Measurements from ENCODE around the gene CEACAM4. TPM values are rescaled to one million over a fixed set of nuclear protein-coding genes. Genes with fewer than 3 reads are reported as not detected.

Gene CEACAM4
- total and polyA plus RNA-seq, 2 of the 4 experiments (the other 2 are of a cell fraction): not detected

- ChIA-PET POLR2A (ENCODE audit: unreplicated experiment) (no interaction called here), CTCF (no interaction called here)
- no peaks in the 10 kb centered on the region for H3K4me1 ChIP-seq (ENCODE audit: control insufficient read depth, insufficient read depth, low read length)
- no peaks in the 10 kb centered on the region for H3K79me1 ChIP-seq (ENCODE audit: low read depth in 1 of 2, low read length in 2 of 2)
- TF ChIP-seq ELK1 (IDR thresholded peaks at IDR 0.05; ENCODE audit: borderline replicate concordance, low read depth, low read length) (no peak), BHLHE40 (IDR thresholded peaks at IDR 0.05; ENCODE audit: low read depth, low read length) (no peak), CTCF (conservative IDR thresholded peaks at IDR 0.05; ENCODE audit: low read depth, low read length) (no peak), MXI1 (IDR thresholded peaks at IDR 0.05; ENCODE audit: borderline replicate concordance, low read depth, low read length) (no peak), NFE2L2 (IDR thresholded peaks at IDR 0.05; ENCODE audit: low read depth, low read length) (no peak), RCOR1 (IDR thresholded peaks at IDR 0.05; ENCODE audit: insufficient replicate concordance, low read length) (no peak)
- DNase-seq: no peak
- H2BK15ac ChIP-seq (ENCODE audit: low read depth, low read length): no peak overlapping the region
- H2BK20ac ChIP-seq (ENCODE audit: low read depth, low read length): no peak overlapping the region
- no peak overlapping the region for H3K18ac ChIP-seq (ENCODE audit: low read depth, low read length)
- no peaks in the 10 kb centered on the region for H3K9me3 ChIP-seq (ENCODE audit: control insufficient read depth, insufficient read depth, low read length)
- no peaks in the 10 kb centered on the region for H3K27me3 ChIP-seq (ENCODE audit: control insufficient read depth, insufficient read depth, low read length)
- WGBS, 2 experiments (ENCODE audit: extremely low coverage in 2 of 2, insufficient read length in 1 of 2): 0% methylated on average over 1 of the region's 4 CpGs; no CpG with 5 or more reads in 1 of the 2 experiments
- H3K27ac ChIP-seq (ENCODE audit: insufficient read depth, low read length): no peak overlapping the region
- H4K91ac ChIP-seq (ENCODE audit: insufficient read depth, low read depth, low read length): no peak overlapping the region
- H3K36me3 ChIP-seq (ENCODE audit: control insufficient read depth, insufficient read depth, low read length): no peaks in the 10 kb centered on the region
- no peak overlapping the region for H3K4me2 ChIP-seq (ENCODE audit: low read depth, low read length)
- H2BK120ac ChIP-seq (ENCODE audit: low read depth, low read length): no peak overlapping the region
- H2AK5ac ChIP-seq (ENCODE audit: low read depth, low read length): no peak overlapping the region
- intact Hi-C loops (cut with micrococcal nuclease) (no loop called here), in situ Hi-C loops (cut with MboI; ENCODE audit: low sequenced_read_pairs) (no loop called here), dilution Hi-C loops (cut with HindIII; ENCODE audit: low sequenced_read_pairs, unreplicated experiment) (no loop called here)
- no peak overlapping the region for H4K5ac ChIP-seq (ENCODE audit: low read depth, low read length)
- no peak overlapping the region for H3K4ac ChIP-seq (ENCODE audit: low read depth, low read length)
- no peak overlapping the region for H3K56ac ChIP-seq (ENCODE audit: extremely low read depth, insufficient read depth, low read length)
- no peak for ATAC-seq (ENCODE audit: low read depth)
- peaks cover 3% of the 10 kb centered on the region; the same call in 1 of the 2 replicates for H4K20me1 ChIP-seq (ENCODE audit: insufficient read depth, low read length)
- no peak overlapping the region for H3K4me3 ChIP-seq (ENCODE audit: insufficient read depth, low read depth, low read length)
- H2AK9ac ChIP-seq (replicated peaks; ENCODE audit: low read depth, low read length, poor library complexity): no peak overlapping the region
- no peak overlapping the region for H4K8ac ChIP-seq (ENCODE audit: low read depth in 2 of 2, low read length in 2 of 2)
- no peak overlapping the region for H3K9ac ChIP-seq (ENCODE audit: low read depth, low read length)
- no peak overlapping the region for H2AFZ ChIP-seq (replicated peaks; ENCODE audit: low read length, poor library complexity)
- H3K9me1 ChIP-seq (ENCODE audit: insufficient read depth, low read length): no peaks in the 10 kb centered on the region
- no peak overlapping the region for H3K23ac ChIP-seq (ENCODE audit: low read depth, low read length)
- no TSS peak for BruUV-seq (replicated peaks)
- H3K14ac ChIP-seq (replicated peaks; ENCODE audit: low read depth, low read length): no peak overlapping the region
- no peak overlapping the region for H2BK5ac ChIP-seq (ENCODE audit: low read depth, low read length, poor library complexity, severe bottlenecking)
These were observed 25.1 kb downstream of the CEACAM4 start for GRCh38 chr19:41601771-41602170.
